ENCODE results near the gene CACNA1C.

CACNA1C gene

GRCh38 chr12:2229661-2230539 lies 177.1 kb downstream of the CACNA1C start:
- DNase-seq (ENCODE audit: low read depth in 2 of 2, low spot score in 1 of 2), result no peak

GRCh38 chr12:2231011-2231595 lies 178.3 kb downstream of the CACNA1C start:
- DNase-seq (ENCODE audit: low read depth in 2 of 2, low spot score in 1 of 2), result no peak

- DNase-seq (ENCODE audit: low read depth in 2 of 2, low spot score in 1 of 2), result no peak
These were observed 179.2 kb downstream of the CACNA1C start for GRCh38 chr12:2231956-2232355.

GRCh38 chr12:2233034-2233433 lies 180.2 kb downstream of the CACNA1C start:
- no peak for DNase-seq (ENCODE audit: low read depth in 2 of 2, low spot score in 1 of 2)

GRCh38 chr12:2234091-2234490 lies 181.3 kb downstream of the CACNA1C start:
- DNase-seq (ENCODE audit: low read depth in 2 of 2, low spot score in 1 of 2), result no peak

GRCh38 chr12:2234646-2235350 lies 182.0 kb downstream of the CACNA1C start:
- DNase-seq (ENCODE audit: low read depth in 2 of 2, low spot score in 1 of 2), result no peak

GRCh38 chr12:2236506-2237294 lies 183.9 kb downstream of the CACNA1C start:
- DNase-seq (ENCODE audit: low read depth in 2 of 2, low spot score in 1 of 2), result no peak

GRCh38 chr12:2238111-2238510 lies 185.3 kb downstream of the CACNA1C start:
- no peak for DNase-seq (ENCODE audit: low read depth in 2 of 2, low spot score in 1 of 2)

GRCh38 chr12:2239381-2239871 lies 186.6 kb downstream of the CACNA1C start:
- no peak for DNase-seq (ENCODE audit: low read depth in 2 of 2, low spot score in 1 of 2)

- no peak for DNase-seq (ENCODE audit: low read depth in 2 of 2, low spot score in 1 of 2)
These were observed 187.6 kb downstream of the CACNA1C start for GRCh38 chr12:2240390-2240789.

GRCh38 chr12:2240984-2241383 lies 188.2 kb downstream of the CACNA1C start:
- DNase-seq (ENCODE audit: low read depth in 2 of 2, low spot score in 1 of 2), result no peak

- no peak for DNase-seq (ENCODE audit: low read depth in 2 of 2, low spot score in 1 of 2)
These were observed 189.4 kb downstream of the CACNA1C start for GRCh38 chr12:2242216-2242615.

GRCh38 chr12:2242816-2243215 lies 190.0 kb downstream of the CACNA1C start:
- DNase-seq (ENCODE audit: low read depth in 2 of 2, low spot score in 1 of 2), result no peak

GRCh38 chr12:2243275-2243674 lies 190.5 kb downstream of the CACNA1C start:
- no peak for DNase-seq (ENCODE audit: low read depth in 2 of 2, low spot score in 1 of 2)

GRCh38 chr12:2244013-2244861 lies 191.4 kb downstream of the CACNA1C start:
- DNase-seq (ENCODE audit: low read depth in 2 of 2, low spot score in 1 of 2), result no peak

- DNase-seq (ENCODE audit: low read depth in 2 of 2, low spot score in 1 of 2), result no peak
These were observed 193.6 kb downstream of the CACNA1C start for GRCh38 chr12:2246358-2246757.

GRCh38 chr12:2247120-2247519 lies 194.3 kb downstream of the CACNA1C start:
- no peak for DNase-seq (ENCODE audit: low read depth in 2 of 2, low spot score in 1 of 2)

- DNase-seq (ENCODE audit: low read depth in 2 of 2, low spot score in 1 of 2), result no peak
These were observed 194.8 kb downstream of the CACNA1C start for GRCh38 chr12:2247596-2247995.

- DNase-seq (ENCODE audit: low read depth in 2 of 2, low spot score in 1 of 2), result no peak
These were observed 195.5 kb downstream of the CACNA1C start for GRCh38 chr12:2248087-2248900.
